Adipose tissue (tissue), 3 donors: Measurements from ENCODE around the gene RAB17. TPM values are rescaled to one million over a fixed set of nuclear protein-coding genes. Genes with fewer than 3 reads are reported as not detected.

Source experiments
- H3K27ac ChIP-seq: one replicate; pipeline ENCODE4 v1.5.1; 2013; ENCODE audit warnings: low read depth, low read length
- WGBS, 3 donors: extraction: QIAGEN DNeasy Blood & Tissue Kit; methylation state at CpG; one replicate each; pipeline ENCODE4 v1.1.7; 2013; 5-methylcytosine and 5-hydroxymethylcytosine counted together
- polyA plus RNA-seq, 3 donors: library from polyadenylated mRNA; stranded (reverse); fragments of 200-250 nt; gene quantifications; one replicate each; pipeline ENCODE4 v1.2.3, GENCODE V29; 2013
- donor health status: healthy with polysubstance abuse.
- donor health status: Bipolar disorder and iron deficiency.
- donor health status: healthy.

RAB17 gene
- polyA plus RNA-seq, 3 donors = 1.1 to 22.7 (median 3.9) TPM

DNA sequence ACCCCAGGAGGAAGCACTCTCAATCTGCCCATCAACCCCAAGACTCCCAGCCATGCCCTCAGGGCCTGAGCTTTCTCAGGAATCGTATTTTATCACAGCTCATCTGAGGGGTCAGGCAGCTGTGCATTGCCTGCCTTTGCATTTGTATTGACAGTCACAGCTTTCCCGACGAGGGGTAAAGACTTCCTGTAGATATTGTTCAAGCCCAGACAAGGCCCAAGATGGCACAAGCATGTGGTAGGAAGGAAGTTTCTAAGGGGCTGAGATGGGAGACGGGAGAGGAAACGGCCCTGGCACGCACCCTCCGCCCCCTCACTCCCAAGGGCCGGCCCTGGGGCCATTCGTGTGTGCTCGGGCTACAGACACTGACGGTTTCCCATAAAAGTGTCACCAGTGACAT, 58.4 kb downstream of the RAB17 start:
- H3K27ac ChIP-seq = no peak overlapping the region
- WGBS, 3 donors = 56 to 74% (median 57%) methylated on average over 11 of the region's 11 CpGs

DNA sequence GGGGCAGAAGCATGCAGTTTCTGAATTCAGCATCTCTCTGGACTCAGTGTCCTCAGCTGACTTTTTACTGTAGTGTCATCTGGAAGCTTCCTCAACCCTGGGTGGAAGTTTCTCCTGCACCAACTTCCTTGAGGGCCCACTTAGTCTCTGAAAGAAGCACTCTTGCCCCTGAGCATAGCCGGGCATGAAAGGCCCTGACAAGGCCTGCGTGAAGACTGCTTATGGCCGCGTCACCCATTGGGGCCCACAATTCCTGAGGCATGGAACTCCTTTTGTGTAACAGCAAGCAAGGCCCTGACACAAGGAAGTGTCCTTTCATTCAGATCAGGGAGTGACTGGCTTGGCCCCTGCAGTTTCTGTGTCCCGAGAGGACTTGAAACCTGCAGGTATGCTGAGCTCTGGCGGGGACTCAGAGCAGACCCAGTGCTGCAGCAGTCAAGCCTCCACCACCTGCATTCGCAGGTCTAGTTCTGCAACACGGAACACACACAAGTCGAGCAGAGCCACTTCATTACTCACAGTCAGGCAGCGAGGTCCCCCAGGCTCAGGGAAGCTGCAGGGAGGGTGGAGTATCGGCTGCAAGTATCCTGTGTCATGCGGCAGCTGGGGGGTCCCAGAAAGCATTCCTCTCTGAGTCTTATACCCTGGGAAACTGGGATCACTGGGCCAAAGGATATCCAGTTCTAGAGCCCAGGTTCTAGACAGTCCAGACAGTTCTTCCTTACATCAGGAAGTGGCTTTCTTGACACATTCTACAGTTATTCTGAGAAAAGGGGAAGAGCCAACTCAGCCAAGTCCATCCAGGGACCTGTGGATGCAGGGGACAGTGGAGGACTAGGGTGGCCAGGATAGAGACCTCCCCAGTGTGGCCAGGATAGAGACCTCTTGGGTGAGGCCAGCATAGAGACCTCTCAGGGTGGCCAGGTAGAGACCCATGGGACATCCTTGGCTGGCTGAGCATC, 59.8 kb downstream of the RAB17 start:
- H3K27ac ChIP-seq = no peak overlapping the region

GRCh38 chr2:237529452-237530402, 60.8 kb downstream of the RAB17 start:
- 83 to 91% (median 89%) methylated on average over 19 of the region's 19 CpGs for WGBS, 3 donors
- H3K27ac ChIP-seq = no peak overlapping the region

More for the DNA sequence above, 59.8 kb downstream of the RAB17 start:
- WGBS, 3 donors = 90 to 91% (median 91%) methylated on average over 12 of the region's 12 CpGs

DNA sequence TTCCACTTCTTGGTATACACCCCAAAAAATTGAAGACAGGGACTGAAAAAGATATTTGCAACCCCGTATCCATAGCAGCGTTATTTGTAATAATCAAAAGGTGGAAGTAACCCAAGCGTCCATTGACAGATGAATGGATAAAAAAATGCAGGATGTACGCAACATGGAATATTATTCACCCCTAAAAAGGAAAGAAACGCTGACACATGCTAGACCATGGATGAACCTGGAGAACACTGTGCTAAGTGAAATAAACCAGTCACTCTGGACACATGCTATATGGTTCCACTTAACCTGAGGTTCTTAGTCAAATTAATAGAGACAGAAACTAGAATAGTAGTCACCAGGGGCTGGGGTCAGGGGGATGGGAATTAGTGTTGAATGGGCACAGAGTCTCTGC, 62.8 kb downstream of the RAB17 start:
- H3K27ac ChIP-seq = no peak overlapping the region
- 91 to 97% (median 97%) methylated on average over 5 of the region's 5 CpGs for WGBS, 3 donors

DNA sequence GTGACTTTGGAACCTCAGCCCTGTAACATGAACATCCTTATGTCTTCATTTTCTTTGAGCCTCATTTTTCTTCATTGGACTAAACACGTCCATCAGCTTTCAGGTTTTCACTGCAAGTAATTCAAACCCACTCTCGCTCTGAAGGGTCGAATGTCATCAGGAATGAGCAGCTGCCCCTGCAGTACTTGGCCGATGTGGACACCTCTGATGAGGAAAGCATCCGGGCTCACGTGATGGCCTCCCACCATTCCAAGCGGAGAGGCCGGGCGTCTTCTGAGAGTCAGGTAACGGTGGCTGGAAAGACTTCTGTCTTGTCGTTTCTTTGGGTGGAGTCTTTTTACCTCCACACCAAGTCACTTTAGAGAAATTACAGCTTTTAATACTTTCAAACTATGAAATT, 63.3 kb downstream of the RAB17 start:
- H3K27ac ChIP-seq = no peak overlapping the region
- WGBS, 3 donors = 90 to 94% (median 90%) methylated on average over 11 of the region's 11 CpGs

DNA sequence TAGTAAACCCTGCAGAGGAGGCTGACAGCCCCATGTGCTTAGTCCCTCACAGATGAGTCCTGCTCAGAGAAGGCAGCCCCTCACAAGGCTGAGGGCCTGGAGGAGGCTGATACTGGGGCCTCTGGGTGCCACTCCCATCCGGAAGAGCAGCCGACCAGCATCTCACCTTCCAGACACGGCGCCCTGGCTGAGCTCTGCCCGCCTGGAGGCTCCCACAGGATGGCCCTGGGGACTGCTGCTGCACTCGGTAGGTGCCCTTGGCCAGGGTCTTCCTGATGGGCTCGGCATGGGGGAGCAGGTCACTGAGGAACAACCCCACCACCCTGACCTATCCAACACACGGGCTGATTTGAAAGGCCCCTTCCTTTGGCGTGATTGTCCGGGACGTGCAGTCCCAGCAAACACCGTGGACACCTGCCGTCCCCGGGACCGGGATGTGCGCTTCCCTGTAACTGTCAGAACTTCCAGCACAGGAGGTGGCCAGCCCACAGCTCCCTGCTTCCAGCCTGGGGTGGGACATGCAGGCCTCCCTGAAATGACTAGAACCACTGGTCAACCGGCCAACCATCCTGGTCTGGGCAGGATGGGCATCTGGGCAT, 64.9 kb downstream of the RAB17 start:
- 91 to 94% (median 92%) methylated on average over 17 of the region's 17 CpGs for WGBS, 3 donors
- H3K27ac ChIP-seq = no peak overlapping the region

DNA sequence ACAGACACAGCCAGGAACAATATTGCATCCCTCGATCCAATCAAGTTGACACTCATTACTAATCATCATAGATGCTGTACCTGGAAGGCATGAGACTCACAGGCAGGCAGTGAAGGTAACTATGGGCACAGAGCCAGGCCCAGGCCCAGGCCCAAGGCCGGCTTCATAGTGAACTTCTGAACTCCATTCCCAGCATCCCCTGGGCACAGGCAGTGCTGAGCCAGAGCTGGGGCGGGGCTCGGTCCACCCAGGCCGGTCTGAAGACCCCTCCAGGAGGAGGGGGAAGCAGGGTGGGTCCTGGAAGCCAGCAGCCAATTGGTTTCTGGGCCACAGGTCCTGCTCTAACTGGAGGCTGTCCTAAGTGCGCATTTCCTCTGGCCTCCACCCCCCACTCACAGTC, 65.9 kb downstream of the RAB17 start:
- 43 to 69% (median 64%) methylated on average over 4 to 6 of the region's 6 CpGs for WGBS, 3 donors
- H3K27ac ChIP-seq = no peak overlapping the region

Other genes starting within 250 kb of the RAB17 start
- gene COL6A3, start 176.6 kb downstream of the RAB17 start, polyA plus RNA-seq = 100 to 1,000 TPM in 1 of 3 donors, 10 to 100 TPM in 2; 47.7 to 137 (median 66.2) TPM
- gene MLPH, start 103.5 kb downstream of the RAB17 start, polyA plus RNA-seq = 10 to 100 TPM in 2 of 3 donors, 1 to 10 TPM in 1; 9.5 to 15.0 (median 14.4) TPM
- gene PRLH, start 24.2 kb downstream of the RAB17 start, polyA plus RNA-seq = not detected
- 10 to 100 TPM; 17.8 to 54.7 (median 51.5) TPM for gene LRRFIP1, start 36.9 kb upstream of the RAB17 start, polyA plus RNA-seq
- 1 to 10 TPM in 1 of 3 donors, under 1 TPM in 2; 0.12 to 1.7 (median 0.34) TPM for gene RBM44, start 208.0 kb upstream of the RAB17 start, polyA plus RNA-seq